ENCODE measurements around the gene YJEFN3. TPM values are rescaled to one million over a fixed set of nuclear protein-coding genes. Genes with fewer than 3 reads are reported as not detected.
A peak's percentile ranks its signal among the peaks of the same experiment; 100 is the strongest.

Gene YJEFN3
- total RNA-seq, 2 donors from 2014 or later = 10.0 to 14.9 TPM

- H3K4me3 Mint-ChIP-seq = no peak overlapping the region
- H3K9me3 Mint-ChIP-seq = no peaks in the 10 kb centered on the region
- no peak overlapping the region for H3K27ac Mint-ChIP-seq
- peaks cover 5% of the 10 kb centered on the region for H3K36me3 Mint-ChIP-seq
- H3K27me3 Mint-ChIP-seq = no peaks in the 10 kb centered on the region
- peaks cover 5 to 11% of the 10 kb centered on the region in 2 donors for H3K4me1 Mint-ChIP-seq (ENCODE audit: low read depth in 2 of 2)
- ATAC-seq (no peak), DNase-seq (ENCODE audit: low spot score) (no peak)
Observed at GRCh38 chr19:19571071-19571786, 42.5 kb downstream of the YJEFN3 start.

GRCh38 chr19:19575411-19575810, 46.7 kb downstream of the YJEFN3 start:
- no peaks in the 10 kb centered on the region for H3K9me3 Mint-ChIP-seq
- peaks cover 5 to 7% of the 10 kb centered on the region in 2 donors for H3K4me1 Mint-ChIP-seq (ENCODE audit: low read depth in 2 of 2)
- no peaks in the 10 kb centered on the region for H3K27me3 Mint-ChIP-seq
- ATAC-seq (no peak), DNase-seq (ENCODE audit: low spot score) (no peak)
- peaks cover 5% of the 10 kb centered on the region for H3K36me3 Mint-ChIP-seq
- no peak overlapping the region for H3K4me3 Mint-ChIP-seq
- H3K27ac Mint-ChIP-seq = no peak overlapping the region

GRCh38 chr19:19578252-19578651, 49.5 kb downstream of the YJEFN3 start:
- no peak for DNase-seq (ENCODE audit: low spot score)
- ATAC-seq = no peak
- no peaks in the 10 kb centered on the region for H3K36me3 Mint-ChIP-seq
- no peak overlapping the region for H3K27ac Mint-ChIP-seq
- no peaks in the 10 kb centered on the region for H3K9me3 Mint-ChIP-seq
- H3K4me1 Mint-ChIP-seq (ENCODE audit: low read depth in 2 of 2) = peaks cover 0 to 7% of the 10 kb centered on the region in 2 donors
- no peak overlapping the region for H3K4me3 Mint-ChIP-seq
- H3K27me3 Mint-ChIP-seq = no peaks in the 10 kb centered on the region

- no peaks in the 10 kb centered on the region for H3K36me3 Mint-ChIP-seq
- ATAC-seq (no peak), DNase-seq (ENCODE audit: low spot score) (no peak)
- peaks cover 0 to 7% of the 10 kb centered on the region in 2 donors for H3K4me1 Mint-ChIP-seq (ENCODE audit: low read depth in 2 of 2)
- H3K27ac Mint-ChIP-seq = no peak overlapping the region
- H3K9me3 Mint-ChIP-seq = no peaks in the 10 kb centered on the region
- no peak overlapping the region for H3K4me3 Mint-ChIP-seq
- H3K27me3 Mint-ChIP-seq = no peaks in the 10 kb centered on the region
Observed at GRCh38 chr19:19579533-19580361, 51.0 kb downstream of the YJEFN3 start.

GRCh38 chr19:19580418-19580817, 51.7 kb downstream of the YJEFN3 start:
- Mint-ChIP-seq H3K36me3 (peaks cover 2% of the 10 kb centered on the region), H3K4me3 (no peak overlapping the region), H3K9me3 (no peaks in the 10 kb centered on the region), H3K27ac (no peak overlapping the region), H3K4me1 (ENCODE audit: low read depth in 2 of 2) (peaks cover 0 to 8% of the 10 kb centered on the region in 2 donors), H3K27me3 (no peaks in the 10 kb centered on the region)
- DNase-seq (ENCODE audit: low spot score) (no peak), ATAC-seq (no peak)

- Mint-ChIP-seq H3K4me3 (no peak overlapping the region), H3K27ac (peak overlapping the region in 1 of 2 donors; percentile 77), H3K9me3 (no peaks in the 10 kb centered on the region), H3K36me3 (peaks cover 6% of the 10 kb centered on the region), H3K27me3 (no peaks in the 10 kb centered on the region), H3K4me1 (ENCODE audit: low read depth in 2 of 2) (peaks cover 0 to 9% of the 10 kb centered on the region in 2 donors)
- ATAC-seq (no peak), DNase-seq (ENCODE audit: low spot score) (no peak)
Observed at GRCh38 chr19:19581391-19581790, 52.7 kb downstream of the YJEFN3 start.

GRCh38 chr19:19582471-19582870, 53.8 kb downstream of the YJEFN3 start:
- H3K4me1 Mint-ChIP-seq (ENCODE audit: low read depth in 2 of 2) = peaks cover 0 to 9% of the 10 kb centered on the region in 2 donors
- peaks cover 6% of the 10 kb centered on the region for H3K36me3 Mint-ChIP-seq
- no peak for ATAC-seq
- no peak for DNase-seq (ENCODE audit: low spot score)
- H3K27me3 Mint-ChIP-seq = no peaks in the 10 kb centered on the region
- H3K27ac Mint-ChIP-seq = peak overlapping the region in 1 of 2 donors; percentile 77
- no peaks in the 10 kb centered on the region for H3K9me3 Mint-ChIP-seq
- no peak overlapping the region for H3K4me3 Mint-ChIP-seq

GRCh38 chr19:19584356-19584755, 55.6 kb downstream of the YJEFN3 start:
- H3K4me3 Mint-ChIP-seq = no peak overlapping the region
- H3K36me3 Mint-ChIP-seq = peaks cover 6% of the 10 kb centered on the region
- no peaks in the 10 kb centered on the region for H3K27me3 Mint-ChIP-seq
- no peak overlapping the region for H3K27ac Mint-ChIP-seq
- DNase-seq (ENCODE audit: low spot score) (no peak), ATAC-seq (no peak)
- H3K9me3 Mint-ChIP-seq = no peaks in the 10 kb centered on the region
- peaks cover 12 to 18% of the 10 kb centered on the region in 2 donors for H3K4me1 Mint-ChIP-seq (ENCODE audit: low read depth in 2 of 2)

Other genes with a start within 250 kb of the YJEFN3 start
- 10 to 100 TPM; 61.1 to 69.6 TPM for gene SUGP1, start 208.4 kb upstream of the YJEFN3 start, total RNA-seq
- gene MAU2, start 208.1 kb upstream of the YJEFN3 start, total RNA-seq = 100 to 1,000 TPM in 1 of 2 donors, 10 to 100 TPM in 1; 83.7 to 122 TPM
- gene GATAD2A, start 123.2 kb upstream of the YJEFN3 start, total RNA-seq = 100 to 1,000 TPM; 171 to 224 TPM
- gene TSSK6, start 13.4 kb upstream of the YJEFN3 start, total RNA-seq = 1 to 10 TPM; 1.9 to 2.6 TPM
- gene NDUFA13, start 12.7 kb upstream of the YJEFN3 start, total RNA-seq = 100 to 1,000 TPM; 261 to 310 TPM
- gene CILP2, start 9.4 kb downstream of the YJEFN3 start, total RNA-seq = under 1 TPM; 0.21 to 0.42 TPM
- 10 to 100 TPM; 26.3 to 80.1 TPM for gene PBX4, start 89.8 kb downstream of the YJEFN3 start, total RNA-seq
- 10 to 100 TPM; 33.7 to 35.0 TPM for gene LPAR2, start 99.3 kb downstream of the YJEFN3 start, total RNA-seq
- 100 to 1,000 TPM in 1 of 2 donors, 10 to 100 TPM in 1; 87.2 to 112 TPM for gene GMIP, start 114.7 kb downstream of the YJEFN3 start, total RNA-seq
- gene ATP13A1, start 134.8 kb downstream of the YJEFN3 start, total RNA-seq = 100 to 1,000 TPM in 1 of 2 donors, 10 to 100 TPM in 1; 61.9 to 122 TPM
- gene ZNF101, start 139.9 kb downstream of the YJEFN3 start, total RNA-seq = 10 to 100 TPM; 45.3 to 53.1 TPM
- 1 to 10 TPM; 5.4 to 6.7 TPM for gene ZNF14, start 204.2 kb downstream of the YJEFN3 start, total RNA-seq